MV-4-11 (cell line): Measurements from ENCODE around the gene XIRP1.
A peak's percentile ranks its signal among the peaks of the same experiment; 100 is the strongest.
"Not testable (repeated sequence)": the region's sequence is repeated elsewhere in the genome, so short reads cannot be mapped to it uniquely, and the experiment has no call there.

Source experiments
- DNase-seq: peaks from one replicate; lab custom pipeline; 2025; lab: John Stamatoyannopoulos, UW

XIRP1 gene

GRCh38 chr3:39186692-39187151 lies 5.7 kb downstream of the XIRP1 start:
- no peak for DNase-seq

GRCh38 chr3:39185959-39186691 lies 6.3 kb downstream of the XIRP1 start:
- no peak for DNase-seq

- DNase-seq: no peak
Observed at GRCh38 chr3:39185326-39185958, 7.0 kb downstream of the XIRP1 start.

- DNase-seq: no peak
Observed at GRCh38 chr3:39184968-39185285, 7.5 kb downstream of the XIRP1 start.

- DNase-seq: no peak
Observed at GRCh38 chr3:39184081-39184967, 8.1 kb downstream of the XIRP1 start.

GRCh38 chr3:39183211-39184080 lies 8.9 kb downstream of the XIRP1 start:
- DNase-seq: no peak

- DNase-seq: no peak
Observed at GRCh38 chr3:39181408-39182335, 10.7 kb downstream of the XIRP1 start.

GRCh38 chr3:39180546-39181346 lies 11.6 kb downstream of the XIRP1 start:
- peak; percentile 63 for DNase-seq

- no peak for DNase-seq
Observed at GRCh38 chr3:39180183-39180545, 12.2 kb downstream of the XIRP1 start.

- no peak for DNase-seq
Observed at GRCh38 chr3:39178553-39178952, 13.8 kb downstream of the XIRP1 start.

GRCh38 chr3:39177708-39178332 lies 14.6 kb downstream of the XIRP1 start:
- peak; percentile 76 for DNase-seq

- no peak for DNase-seq
Observed at GRCh38 chr3:39176025-39176714, 16.2 kb downstream of the XIRP1 start.

- no peak for DNase-seq
Observed at GRCh38 chr3:39173318-39174125, 18.9 kb downstream of the XIRP1 start.

GRCh38 chr3:39171860-39172259 lies 20.5 kb downstream of the XIRP1 start:
- DNase-seq: no peak

- not testable (repeated sequence) for DNase-seq
Observed at GRCh38 chr3:39170877-39171276, 21.5 kb downstream of the XIRP1 start.

GRCh38 chr3:39170461-39170860 lies 21.9 kb downstream of the XIRP1 start:
- no peak for DNase-seq

GRCh38 chr3:39169712-39170111 lies 22.7 kb downstream of the XIRP1 start:
- peak; percentile 24 for DNase-seq
